ENCODE data around the gene OMG. TPM values are rescaled to one million over a fixed set of nuclear protein-coding genes. Genes with fewer than 3 reads are reported as not detected.
A peak's percentile ranks its signal among the peaks of the same experiment; 100 is the strongest.
"Not testable (repeated sequence)": the region's sequence is repeated elsewhere in the genome, so short reads cannot be mapped to it uniquely, and the experiment has no call there.

OMG gene
- total RNA-seq, 6 donors from 2014 or later: 2.1 to 25.7 (median 7.3) TPM; not detected in 1

DNA sequence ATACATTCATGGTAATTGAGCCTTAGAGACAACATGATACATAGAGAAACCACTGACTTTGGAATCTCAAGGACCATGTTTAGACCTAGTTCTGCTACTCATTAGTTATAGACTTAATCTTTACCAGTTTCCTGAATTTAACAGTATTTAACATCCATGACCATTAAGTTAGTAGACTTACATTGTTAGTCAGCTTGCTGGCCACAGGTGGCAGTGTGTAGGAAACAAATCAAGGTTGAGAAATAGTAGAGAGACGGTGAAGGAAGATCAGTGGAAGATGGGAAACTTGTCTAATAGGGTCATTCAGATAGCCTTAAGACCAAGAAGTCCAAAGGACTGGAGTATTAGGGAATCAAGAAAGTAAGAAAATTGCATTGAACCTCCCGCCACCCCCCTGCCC, 31.0 kb downstream of the OMG start:
- no peaks in the 10 kb centered on the region for H3K27me3 ChIP-seq
- no peak overlapping the region for H3K4me3 ChIP-seq
- DNase-seq (no peak), ATAC-seq (ENCODE audit: low FRiP score in 2 of 2) (no peak)
- TF ChIP-seq EP300 (IDR thresholded peaks at IDR 0.05) (no peak), CTCF (IDR thresholded peaks at IDR 0.05) (peak in 1 of 6 experiments; percentile 9), POLR2A (IDR thresholded peaks at IDR 0.05) (no peak), POLR2AphosphoS5 (IDR thresholded peaks at IDR 0.05) (no peak)
- H3K36me3 ChIP-seq: peaks cover 0 to 37% (median 10%) of the 10 kb centered on the region in 4 donors
- peaks cover 2 to 14% (median 6%) of the 10 kb centered on the region in 4 donors for H3K4me1 ChIP-seq
- H3K27ac ChIP-seq: no peak overlapping the region
- WGBS, 2 donors: 87 to 93% methylated on average over 2 of the region's 2 CpGs
- H3K9me3 ChIP-seq: no peaks in the 10 kb centered on the region

- H3K36me3 ChIP-seq: peaks cover 0 to 58% (median 10%) of the 10 kb centered on the region in 4 donors
- not testable (repeated sequence) for H3K27me3 ChIP-seq; H3K9me3 ChIP-seq; DNase-seq; H3K27ac ChIP-seq; H3K4me1 ChIP-seq; H3K4me3 ChIP-seq; ATAC-seq (ENCODE audit: low FRiP score in 2 of 2)
- 96 to 100% methylated on average over 1 of the region's 1 CpG for WGBS, 2 donors
These were observed 34.1 kb downstream of the OMG start for GRCh38 chr17:31262923-31263322.

GRCh38 chr17:31261601-31262000, 35.4 kb downstream of the OMG start:
- Histone ChIP-seq H3K4me1 (peaks cover 0 to 4% (median 0%) of the 10 kb centered on the region in 4 donors), H3K36me3 (peaks cover 0 to 57% (median 10%) of the 10 kb centered on the region in 4 donors), H3K27me3 (no peaks in the 10 kb centered on the region), H3K9me3 (no peaks in the 10 kb centered on the region), H3K27ac (no peak overlapping the region), H3K4me3 (no peak overlapping the region)
- TF ChIP-seq POLR2AphosphoS5 (IDR thresholded peaks at IDR 0.05) (no peak), EP300 (IDR thresholded peaks at IDR 0.05) (no peak), CTCF (IDR thresholded peaks at IDR 0.05) (no peak), POLR2A (IDR thresholded peaks at IDR 0.05) (no peak)
- WGBS, 2 donors: 70 to 71% methylated on average over 1 of the region's 1 CpG
- DNase-seq: no peak
- ATAC-seq (ENCODE audit: low FRiP score in 2 of 2): no peak

- 96 to 97% methylated on average over 3 of the region's 3 CpGs for WGBS, 2 donors
- H3K36me3 ChIP-seq: peaks cover 0 to 45% (median 5%) of the 10 kb centered on the region in 4 donors
- ATAC-seq (ENCODE audit: low FRiP score in 2 of 2): no peak
These were observed 36.9 kb downstream of the OMG start for GRCh38 chr17:31260151-31260550.

DNA sequence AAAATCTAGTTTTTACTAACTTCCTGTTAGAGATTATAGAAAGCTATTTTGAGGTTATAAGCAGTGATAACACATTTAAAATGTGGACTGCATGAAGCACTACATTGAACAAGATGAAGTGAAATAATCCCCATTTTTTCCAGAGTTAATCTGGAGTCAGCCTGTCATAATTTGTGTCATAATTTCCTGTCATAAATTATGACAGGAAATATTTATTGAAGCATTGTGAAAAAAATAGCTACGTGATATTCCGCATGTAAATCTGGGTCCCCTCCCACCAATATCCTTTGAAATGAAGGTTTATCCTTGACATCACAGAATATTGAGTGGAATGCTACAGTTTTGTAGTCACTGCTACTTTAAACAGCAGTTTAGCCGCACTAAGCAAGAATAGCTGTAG, 40.1 kb downstream of the OMG start:
- Histone ChIP-seq H3K36me3 (peaks cover 0 to 40% (median 5%) of the 10 kb centered on the region in 4 donors), H3K27ac (no peak overlapping the region), H3K9me3 (no peaks in the 10 kb centered on the region), H3K4me3 (no peak overlapping the region), H3K4me1 (peaks cover 0 to 4% (median 0%) of the 10 kb centered on the region in 4 donors), H3K27me3 (no peaks in the 10 kb centered on the region)
- ATAC-seq (ENCODE audit: low FRiP score in 2 of 2) (no peak), DNase-seq (no peak)
- TF ChIP-seq EP300 (IDR thresholded peaks at IDR 0.05): no peak
- no peak for TF ChIP-seq CTCF (IDR thresholded peaks at IDR 0.05)
- no peak for TF ChIP-seq POLR2AphosphoS5 (IDR thresholded peaks at IDR 0.05)
- no peak for TF ChIP-seq POLR2A (IDR thresholded peaks at IDR 0.05)
- 57 to 61% methylated on average over 3 of the region's 3 CpGs for WGBS, 2 donors

More at GRCh38 chr17:31260151-31260550, 36.9 kb downstream of the OMG start:
- Histone ChIP-seq H3K4me1 (peaks cover 0 to 4% (median 0%) of the 10 kb centered on the region in 4 donors), H3K27ac (no peak overlapping the region), H3K4me3 (no peak overlapping the region), H3K27me3 (no peaks in the 10 kb centered on the region), H3K9me3 (no peaks in the 10 kb centered on the region)
- no peak for DNase-seq
- no peak for TF ChIP-seq POLR2AphosphoS5 (IDR thresholded peaks at IDR 0.05)
- TF ChIP-seq CTCF (IDR thresholded peaks at IDR 0.05): no peak
- no peak for TF ChIP-seq POLR2A (IDR thresholded peaks at IDR 0.05)
- no peak for TF ChIP-seq EP300 (IDR thresholded peaks at IDR 0.05)
